GM23338 (cell line): Measurements from ENCODE around the gene TAS2R19. TPM values are rescaled to one million over a fixed set of nuclear protein-coding genes. Genes with fewer than 3 reads are reported as not detected.

ENCODE experiments used
- ATAC-seq: fragments of 200-7000 bp; cut with Tn5 transposase; 3 replicates; pipeline ENCODE4 v1.9.1; 2020
- DNase-seq: peaks from one replicate; pipeline ENCODE4 v3.0.0-alpha.2; 2015; ENCODE audit warnings: low spot score
- H2AFZ ChIP-seq: fragments of 200-600 bp; sonication (generic); 2 replicates; pipeline ENCODE4 v1.8.0; 2016; ENCODE audit warnings: antibody characterized with exemption, mild to moderate bottlenecking, moderate library complexity
- H3F3A ChIP-seq: fragments of 200-600 bp; sonication (generic); replicated peaks from 2 replicates; pipeline ENCODE4 v1.8.0; 2017; ENCODE audit warnings: antibody characterized with exemption, mixed run types, low read depth
- H3K27ac ChIP-seq: fragments of 200-600 bp; sonication (generic); 2 replicates; pipeline ENCODE4 v1.6.1; 2016; ENCODE audit warnings: low read depth
- H3K27me3 ChIP-seq: fragments of 200-600 bp; sonication (generic); 2 replicates; pipeline ENCODE4 v1.8.0; 2016; ENCODE audit warnings: mild to moderate bottlenecking, mixed run types, moderate library complexity; ENCODE audit not compliant: insufficient read depth
- H3K36me3 ChIP-seq: fragments of 200-600 bp; sonication (generic); 2 replicates; pipeline ENCODE4 v1.8.0; 2016; ENCODE audit warnings: mild to moderate bottlenecking; ENCODE audit not compliant: insufficient read depth
- H3K4me1 ChIP-seq: fragments of 200-600 bp; sonication (generic); 2 replicates; pipeline ENCODE4 v1.8.0; 2016; ENCODE audit warnings: mild to moderate bottlenecking, moderate library complexity; ENCODE audit not compliant: insufficient read depth
- H3K4me2 ChIP-seq: fragments of 200-600 bp; sonication (generic); 2 replicates; pipeline ENCODE4 v1.7.1; 2017; ENCODE audit warnings: mixed run types
- H3K4me3 ChIP-seq: fragments of 200-600 bp; sonication (generic); 2 replicates; pipeline ENCODE4 v1.6.1; 2016; ENCODE audit warnings: mixed run types
- H3K79me2 ChIP-seq: fragments of 200-600 bp; sonication (generic); replicated peaks from 2 replicates; pipeline ENCODE4 v1.8.0; 2017; ENCODE audit warnings: mild to moderate bottlenecking; ENCODE audit not compliant: insufficient read depth
- H3K9me2 ChIP-seq: fragments of 200-600 bp; sonication (generic); 2 replicates; pipeline ENCODE4 v1.8.0; 2017; ENCODE audit not compliant: insufficient read depth
- H4K20me1 ChIP-seq: fragments of 200-600 bp; sonication (generic); replicated peaks from 2 replicates; pipeline ENCODE4 v1.8.0; 2017; ENCODE audit warnings: mild to moderate bottlenecking; ENCODE audit not compliant: insufficient read depth
- H3K27ac Mint-ChIP-seq: 2 replicates; pipeline ENCODE4 v1.8.0; 2020; ENCODE audit warnings: inconsistent platforms, mild to moderate bottlenecking, moderate library complexity, mixed read lengths
- H3K27me3 Mint-ChIP-seq: 3 replicates; pipeline ENCODE4 v1.8.0; 2022; ENCODE audit warnings: low read depth, mild to moderate bottlenecking, moderate library complexity, mixed read lengths, inconsistent platforms; ENCODE audit not compliant: insufficient read depth, poor library complexity
- H3K36me3 Mint-ChIP-seq: 3 replicates; pipeline ENCODE4 v1.8.0; 2021; ENCODE audit warnings: low read depth, mild to moderate bottlenecking, inconsistent platforms, moderate library complexity, mixed read lengths
- H3K4me1 Mint-ChIP-seq: 3 replicates; pipeline ENCODE4 v1.8.0; 2020; ENCODE audit warnings: mild to moderate bottlenecking, inconsistent platforms, mixed read lengths
- H3K4me3 Mint-ChIP-seq: 3 replicates; pipeline ENCODE4 v1.8.0; 2021; ENCODE audit warnings: moderate library complexity, mild to moderate bottlenecking, inconsistent platforms, mixed read lengths
- H3K9me3 Mint-ChIP-seq: 3 replicates; pipeline ENCODE4 v1.8.0; 2020; ENCODE audit warnings: moderate library complexity, mild to moderate bottlenecking, inconsistent platforms, mixed read lengths
- CTCF ChIP-seq, 2 experiments: fragments of 200-600 bp in 1 of 2; sonication (generic) in 1 of 2; conservative IDR thresholded peaks; 2 replicates each; pipeline versions ENCODE4 v1.5.1 to v1.6.1; 2016 to 2017; ENCODE audit warnings: antibody characterized with exemption in 2 of 2, low read depth in 2 of 2, mild to moderate bottlenecking in 2 of 2, moderate library complexity in 1 of 2
- ETS1 ChIP-seq: IDR thresholded peaks from 2 replicates; pipeline ENCODE4 v1.6.1; 2016; ENCODE audit warnings: antibody characterized with exemption
- EZH2 ChIP-seq: fragments of 200-600 bp; sonication (generic); IDR thresholded peaks from one replicate; pipeline ENCODE4 v1.8.0; 2017; ENCODE audit warnings: antibody characterized with exemption, mild to moderate bottlenecking, low read depth; ENCODE audit not compliant: unreplicated experiment
- EZH2phosphoT487 ChIP-seq: fragments of 200-600 bp; sonication (generic); IDR thresholded peaks from one replicate; pipeline ENCODE4 v1.8.1; 2018; ENCODE audit warnings: antibody characterized with exemption; ENCODE audit not compliant: unreplicated experiment
- JUNB ChIP-seq: IDR thresholded peaks from one replicate; pipeline ENCODE4 v1.6.1; 2016; ENCODE audit warnings: antibody characterized with exemption; ENCODE audit not compliant: unreplicated experiment
- NANOG ChIP-seq: IDR thresholded peaks from 2 replicates; pipeline ENCODE4 v1.6.1; 2016; ENCODE audit warnings: antibody characterized with exemption, borderline replicate concordance
- POLR2AphosphoS5 ChIP-seq: IDR thresholded peaks from 2 replicates; pipeline ENCODE4 v1.6.1; 2016; ENCODE audit warnings: antibody characterized with exemption, low read depth
- STAT1 ChIP-seq: IDR thresholded peaks from one replicate; pipeline ENCODE4 v1.6.1; 2016; ENCODE audit warnings: antibody characterized with exemption; ENCODE audit not compliant: unreplicated experiment
- ZNF114 ChIP-seq: fragments of 250-450 bp; sonication (Bioruptor Pico); IDR thresholded peaks from 2 replicates; pipeline ENCODE4 v1.5.0; 2020; ENCODE audit warnings: mild to moderate bottlenecking, moderate library complexity
- ZNF331 ChIP-seq: fragments of 250-450 bp; sonication (Bioruptor Pico); IDR thresholded peaks from 2 replicates; pipeline ENCODE4 v1.5.0; 2020; ENCODE audit warnings: low read depth, mild to moderate bottlenecking, moderate library complexity
- ZNF462 ChIP-seq: fragments of 250-450 bp; sonication (Bioruptor Pico); IDR thresholded peaks from 2 replicates; pipeline ENCODE4 v1.5.0; 2020; ENCODE audit warnings: mild to moderate bottlenecking, moderate library complexity
- polyA plus RNA-seq: library from polyadenylated mRNA; unstranded; fragments of >200 nt; fragmentation: Nextera tagmentation; extraction: Ambion mirVana; gene quantifications from 2 replicates; pipeline ENCODE4 v1.2.1, GENCODE V29; 2016
- total RNA-seq: library from RNA; depleted of rRNA; stranded (reverse); fragments of >200 nt; shearing (Covaris generic); gene quantifications from 2 replicates; pipeline ENCODE4 v1.2.3, GENCODE V29; 2014

TAS2R19 gene
- total and polyA plus RNA-seq, 2 experiments from 2014 or later, result 0.21 to 8.6 TPM

GRCh38 chr12:11016937-11017336 is 5.5 kb downstream of the TAS2R19 start (continued):
- no peak for TF ChIP-seq CTCF (conservative IDR thresholded peaks at IDR 0.05; ENCODE audit: low read depth in 2 of 2)
- TF ChIP-seq JUNB, result no peak
- TF ChIP-seq EZH2, result no peak
- TF ChIP-seq NANOG, result no peak
- no peak for TF ChIP-seq EZH2phosphoT487
- no peak for TF ChIP-seq POLR2AphosphoS5
- no peak for TF ChIP-seq ETS1
- no peak for TF ChIP-seq STAT1

DNA sequence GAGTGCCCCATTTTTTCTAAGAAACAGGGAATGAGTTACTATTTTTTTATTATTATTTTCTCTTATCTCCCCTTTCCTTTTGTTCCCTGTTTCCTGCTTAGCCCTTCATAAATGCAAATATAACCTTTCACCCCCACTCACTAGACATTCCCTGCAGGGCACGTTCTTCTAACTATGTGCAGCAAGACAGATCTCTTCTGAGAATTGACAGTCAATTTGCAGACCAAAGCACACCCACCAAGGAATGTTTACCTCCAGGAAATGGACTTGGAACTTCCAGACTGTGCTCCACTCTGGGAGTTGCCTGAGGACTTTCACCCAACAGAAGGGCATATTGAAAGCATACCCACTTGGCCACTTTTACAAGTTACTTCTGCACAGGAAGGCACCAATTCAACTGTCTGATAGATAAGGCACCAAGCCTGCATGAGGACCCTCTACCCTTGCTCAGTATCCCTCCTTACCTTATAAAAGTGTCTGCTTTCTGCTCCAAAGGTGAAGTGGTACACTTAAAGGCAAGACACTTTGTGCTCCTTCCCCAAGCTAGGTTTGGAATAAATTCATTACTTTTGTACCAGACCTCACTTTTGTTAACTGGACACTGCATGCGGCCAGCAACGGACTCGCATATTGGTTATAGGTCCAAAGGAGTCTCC is 6.5 kb downstream of the TAS2R19 start:
- ATAC-seq, result no peak
- Mint-ChIP-seq H3K27me3 (no peaks in the 10 kb centered on the region), H3K9me3 (no peaks in the 10 kb centered on the region), H3K36me3 (no peaks in the 10 kb centered on the region), H3K4me3 (no peak overlapping the region), H3K27ac (no peak overlapping the region; the same call in 1 of the 2 replicates), H3K4me1 (peaks cover 3% of the 10 kb centered on the region; the same call in 2 of the 3 replicates)
- no peaks in the 10 kb centered on the region for H4K20me1 ChIP-seq
- H2AFZ ChIP-seq, result no peak overlapping the region
- DNase-seq, result no peak
- H3K4me1 ChIP-seq, result no peaks in the 10 kb centered on the region
- H3K27ac ChIP-seq, result no peak overlapping the region
- H3K27me3 ChIP-seq, result no peaks in the 10 kb centered on the region
- no peaks in the 10 kb centered on the region for H3F3A ChIP-seq
- H3K79me2 ChIP-seq, result no peaks in the 10 kb centered on the region
- no peak for TF ChIP-seq EZH2
- H3K36me3 ChIP-seq, result no peaks in the 10 kb centered on the region
- H3K4me3 ChIP-seq, result no peak overlapping the region
- no peak overlapping the region for H3K4me2 ChIP-seq
- H3K9me2 ChIP-seq, result no peaks in the 10 kb centered on the region

DNA sequence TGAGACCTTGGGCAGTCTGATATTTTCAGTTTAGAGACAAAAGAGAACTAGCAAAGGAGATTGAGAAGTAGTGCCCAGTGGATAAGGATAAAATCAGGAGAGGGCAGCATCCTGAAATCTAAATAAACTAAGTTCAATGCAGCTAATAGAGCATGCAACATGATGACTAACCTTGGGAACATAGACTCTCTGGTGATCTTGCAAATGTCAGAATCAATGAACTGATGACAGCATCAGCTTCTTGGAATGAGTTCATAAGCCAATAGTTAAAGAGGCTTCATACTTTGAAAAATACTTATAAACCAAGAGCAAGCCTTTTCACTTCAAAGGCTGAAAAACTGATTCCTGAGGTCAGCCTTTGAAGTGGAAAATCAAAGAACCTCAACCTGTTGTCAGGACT is 8.2 kb downstream of the TAS2R19 start:
- Mint-ChIP-seq H3K9me3 (no peaks in the 10 kb centered on the region), H3K27me3 (no peaks in the 10 kb centered on the region), H3K4me1 (peaks cover 3% of the 10 kb centered on the region; the same call in 2 of the 3 replicates), H3K27ac (no peak overlapping the region), H3K4me3 (no peak overlapping the region), H3K36me3 (no peaks in the 10 kb centered on the region)
- ATAC-seq (no peak), DNase-seq (no peak)
- H3F3A ChIP-seq, result no peaks in the 10 kb centered on the region
- no peaks in the 10 kb centered on the region for H3K9me2 ChIP-seq
- no peaks in the 10 kb centered on the region for H4K20me1 ChIP-seq
- no peak overlapping the region for H2AFZ ChIP-seq
- H3K27me3 ChIP-seq, result no peaks in the 10 kb centered on the region
- H3K4me3 ChIP-seq, result no peak overlapping the region
- H3K4me2 ChIP-seq, result no peak overlapping the region
- no peak overlapping the region for H3K27ac ChIP-seq
- no peaks in the 10 kb centered on the region for H3K4me1 ChIP-seq
- H3K36me3 ChIP-seq, result no peaks in the 10 kb centered on the region
- no peaks in the 10 kb centered on the region for H3K79me2 ChIP-seq
- TF ChIP-seq ZNF331 (CRISPR knock-in tag), result no peak
- TF ChIP-seq POLR2AphosphoS5, result no peak
- no peak for TF ChIP-seq ZNF114 (CRISPR knock-in tag)
- TF ChIP-seq EZH2, result no peak
- TF ChIP-seq STAT1, result no peak
- no peak for TF ChIP-seq NANOG
- no peak for TF ChIP-seq ZNF462 (CRISPR knock-in tag)
